VCaP (cell line): ENCODE results near the gene SORCS1.

ENCODE experiments used
- H3K27ac ChIP-seq: fragments of 450-650 bp; 2 replicates; pipeline ENCODE4 v1.5.1; 2017
- TF ChIP-seq, protein P1 (sequence below): fragments of 450-650 bp; conservative IDR thresholded peaks from 2 replicates; pipeline ENCODE4 v1.5.1; 2017; ENCODE audit warnings: mild to moderate bottlenecking, moderate library complexity

SORCS1 gene

DNA sequence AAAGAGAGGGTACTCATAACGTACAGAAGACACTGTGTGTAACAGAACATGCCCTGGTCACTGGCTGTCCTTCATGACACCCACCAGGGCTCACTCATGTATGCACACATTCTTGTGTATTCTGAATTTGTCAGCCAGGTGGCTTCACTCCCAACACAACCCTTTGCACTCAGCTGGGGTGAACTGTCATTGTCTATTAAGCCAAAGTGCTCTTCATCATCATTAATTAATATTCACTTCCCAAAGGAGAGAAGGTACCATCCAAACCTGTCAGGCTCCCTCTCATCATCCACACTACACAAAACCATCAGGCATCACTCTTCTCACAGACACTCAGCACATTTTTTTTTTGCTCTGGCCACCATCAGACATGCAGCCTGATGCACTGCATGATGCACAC lies 469.8 kb downstream of the SORCS1 start:
- H3K27ac ChIP-seq = no peak overlapping the region
- TF ChIP-seq, protein P1, sequence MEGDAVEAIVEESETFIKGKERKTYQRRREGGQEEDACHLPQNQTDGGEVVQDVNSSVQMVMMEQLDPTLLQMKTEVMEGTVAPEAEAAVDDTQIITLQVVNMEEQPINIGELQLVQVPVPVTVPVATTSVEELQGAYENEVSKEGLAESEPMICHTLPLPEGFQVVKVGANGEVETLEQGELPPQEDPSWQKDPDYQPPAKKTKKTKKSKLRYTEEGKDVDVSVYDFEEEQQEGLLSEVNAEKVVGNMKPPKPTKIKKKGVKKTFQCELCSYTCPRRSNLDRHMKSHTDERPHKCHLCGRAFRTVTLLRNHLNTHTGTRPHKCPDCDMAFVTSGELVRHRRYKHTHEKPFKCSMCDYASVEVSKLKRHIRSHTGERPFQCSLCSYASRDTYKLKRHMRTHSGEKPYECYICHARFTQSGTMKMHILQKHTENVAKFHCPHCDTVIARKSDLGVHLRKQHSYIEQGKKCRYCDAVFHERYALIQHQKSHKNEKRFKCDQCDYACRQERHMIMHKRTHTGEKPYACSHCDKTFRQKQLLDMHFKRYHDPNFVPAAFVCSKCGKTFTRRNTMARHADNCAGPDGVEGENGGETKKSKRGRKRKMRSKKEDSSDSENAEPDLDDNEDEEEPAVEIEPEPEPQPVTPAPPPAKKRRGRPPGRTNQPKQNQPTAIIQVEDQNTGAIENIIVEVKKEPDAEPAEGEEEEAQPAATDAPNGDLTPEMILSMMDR = no peak

DNA sequence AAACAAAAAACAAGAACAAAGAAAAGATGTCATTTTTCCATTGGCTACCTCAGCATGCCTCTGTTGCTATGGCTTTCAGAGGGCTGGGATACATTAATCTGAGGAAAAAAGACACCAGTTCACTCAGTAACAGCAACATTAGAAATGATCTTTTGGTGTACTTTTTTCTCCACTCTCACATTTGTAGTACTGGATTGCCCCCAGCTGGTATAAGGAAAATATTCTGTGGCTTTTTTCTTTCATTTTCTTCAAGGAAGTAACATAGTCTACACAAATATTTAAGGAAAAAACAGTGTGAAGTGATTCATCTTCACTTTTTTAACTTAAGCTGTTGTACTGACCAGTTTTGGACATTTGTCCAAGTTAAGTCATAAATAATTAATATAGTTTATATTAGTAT lies 482.3 kb downstream of the SORCS1 start:
- no peak overlapping the region for H3K27ac ChIP-seq
- TF ChIP-seq, protein P1 = no peak

DNA sequence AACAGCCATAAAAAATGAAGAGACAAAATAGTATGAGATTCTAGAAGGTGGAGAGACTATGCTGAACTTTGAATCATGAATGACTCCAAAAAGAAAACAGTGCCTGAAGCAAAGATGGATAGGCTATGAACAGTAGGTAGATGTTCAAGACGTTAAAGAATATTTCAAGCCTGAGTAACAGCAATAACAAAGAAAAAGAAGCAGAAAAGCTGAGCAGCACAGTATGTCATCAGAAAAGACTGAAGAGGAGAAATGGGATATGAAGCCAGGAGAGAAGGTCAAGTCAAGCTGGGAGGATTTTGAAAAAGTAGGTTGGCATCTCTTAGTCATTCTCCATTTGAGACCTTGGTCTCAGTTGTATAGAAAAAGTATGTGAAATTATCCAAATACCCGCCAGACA lies 484.4 kb downstream of the SORCS1 start:
- TF ChIP-seq, protein P1 = no peak

DNA sequence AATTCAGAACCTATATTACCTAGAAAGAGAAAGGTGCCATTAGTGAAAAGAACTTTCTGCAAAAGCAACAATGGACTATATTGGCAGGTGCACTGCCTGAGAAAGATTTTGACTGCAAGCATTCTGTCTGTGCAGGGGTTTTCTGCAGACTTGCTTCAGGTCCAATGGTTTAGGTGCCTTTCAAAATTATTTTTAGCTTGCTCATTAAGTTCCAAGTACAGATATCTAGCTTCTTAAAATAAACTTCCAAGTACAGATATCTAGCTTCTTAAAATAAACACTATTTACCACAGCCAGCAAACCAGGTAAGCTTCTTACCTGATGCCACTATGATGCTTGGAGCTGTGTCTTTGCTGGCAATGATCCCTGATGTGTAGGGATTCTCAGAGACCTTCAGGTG lies 485.2 kb downstream of the SORCS1 start:
- TF ChIP-seq, protein P1 = no peak
- no peak overlapping the region for H3K27ac ChIP-seq

More for the DNA sequence above, 484.4 kb downstream of the SORCS1 start:
- H3K27ac ChIP-seq = no peak overlapping the region

DNA sequence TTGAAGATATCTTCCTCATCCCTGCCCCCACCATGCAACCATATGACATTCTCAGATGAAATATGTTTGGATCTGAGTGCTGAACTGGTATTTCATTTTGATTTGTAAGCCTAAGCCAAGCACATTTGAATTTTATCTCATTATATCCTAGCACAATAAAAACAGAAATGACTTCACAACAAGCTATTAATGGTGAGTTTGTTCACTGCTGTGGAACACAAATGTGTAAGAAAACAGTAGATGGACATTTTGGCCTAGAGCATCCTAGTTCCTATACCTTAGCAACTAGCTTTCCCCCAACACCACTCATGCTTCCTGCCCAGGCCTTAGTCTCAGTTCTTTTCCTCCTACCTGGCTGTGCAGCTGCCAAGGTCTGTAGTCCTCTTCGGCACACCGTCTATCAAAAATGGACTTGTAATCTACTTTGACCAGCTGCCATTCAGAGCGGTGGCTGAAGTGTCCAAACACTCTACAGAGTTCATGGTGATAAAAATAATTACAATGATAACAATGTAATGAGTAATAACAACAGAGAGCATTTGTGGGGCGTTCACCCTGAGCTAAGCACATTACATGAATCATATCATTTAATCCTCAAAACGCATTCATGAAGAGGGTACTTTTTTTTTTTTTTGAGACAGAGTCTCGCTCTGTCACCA lies 491.9 kb downstream of the SORCS1 start:
- no peak overlapping the region for H3K27ac ChIP-seq
- TF ChIP-seq, protein P1 = no peak

DNA sequence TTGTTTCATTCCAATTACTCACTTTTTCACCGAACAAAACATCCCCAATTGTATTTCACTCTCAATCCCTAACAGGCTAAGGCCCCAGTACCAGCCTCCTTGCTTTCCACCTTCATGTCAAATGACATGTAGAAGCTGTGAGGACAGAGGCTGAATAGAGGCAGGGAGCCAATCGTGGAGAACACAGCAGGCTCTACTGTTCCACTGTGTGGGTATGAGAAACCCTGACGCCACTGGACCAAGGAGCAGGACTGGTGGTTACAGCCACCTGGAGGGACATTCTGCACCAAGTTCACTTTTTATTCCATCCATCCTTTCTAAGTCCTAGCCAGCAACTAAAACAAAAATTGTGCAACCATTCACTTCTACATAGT lies 502.8 kb downstream of the SORCS1 start:
- TF ChIP-seq, protein P1 = no peak
- no peak overlapping the region for H3K27ac ChIP-seq

DNA sequence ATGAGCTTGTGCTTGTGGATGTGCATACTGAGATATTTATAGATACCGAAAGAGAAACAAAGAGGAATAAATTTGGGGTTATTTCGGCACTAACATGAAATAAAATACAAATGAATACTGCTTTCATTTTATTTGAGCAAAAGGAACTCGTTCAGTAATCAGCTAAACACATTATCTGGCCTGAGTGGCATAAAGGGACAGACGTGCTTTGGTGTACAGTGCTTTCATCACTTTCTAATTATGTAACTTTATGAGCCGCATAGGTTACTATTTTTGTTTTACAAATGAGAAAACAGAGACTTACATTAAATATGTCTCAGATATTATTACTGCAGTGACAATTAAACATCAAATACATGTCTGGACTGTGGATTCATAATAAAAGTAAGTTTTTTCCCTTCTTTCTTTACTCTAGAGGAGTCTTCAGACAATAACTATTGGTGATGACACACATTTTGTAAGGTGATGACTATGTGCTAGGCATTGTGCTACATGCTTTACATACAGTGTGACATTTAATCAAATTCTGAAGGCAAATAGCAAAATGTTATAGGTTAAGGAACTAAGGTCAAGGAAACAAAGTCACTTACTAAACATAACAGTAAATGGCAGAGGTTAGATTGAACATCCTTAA lies 503.3 kb downstream of the SORCS1 start:
- TF ChIP-seq, protein P1 = no peak
- H3K27ac ChIP-seq = no peak overlapping the region
